MM.1S (cell line): Measurements from ENCODE around the gene TTC28.

Experiments used
- DNase-seq: peaks from one replicate; pipeline ENCODE4 v3.0.0-alpha.2; 2015
- H2AFZ ChIP-seq: fragments of 300-600 bp; sonication (generic); 2 replicates; pipeline ENCODE4 v1.6.0; 2016; ENCODE audit warnings: antibody characterized with exemption, low read length
- H3F3A ChIP-seq: fragments of 300-600 bp; sonication (generic); 2 replicates; pipeline ENCODE4 v1.6.1; 2016; ENCODE audit warnings: mild to moderate bottlenecking, antibody characterized with exemption, low read length, moderate library complexity, mixed read lengths; ENCODE audit not compliant: insufficient read depth
- H3K27ac ChIP-seq: fragments of 300-600 bp; sonication (generic); 2 replicates; pipeline ENCODE4 v1.5.1; 2016; ENCODE audit warnings: mild to moderate bottlenecking, low read length
- H3K27me3 ChIP-seq: fragments of 300-600 bp; sonication (generic); replicated peaks from 2 replicates; pipeline ENCODE4 v1.6.0; 2016; ENCODE audit warnings: low read length; ENCODE audit not compliant: insufficient read depth
- H3K36me3 ChIP-seq: fragments of 300-600 bp; sonication (generic); replicated peaks from 2 replicates; pipeline ENCODE4 v1.6.1; 2016; ENCODE audit warnings: mild to moderate bottlenecking, low read length, mixed read lengths; ENCODE audit not compliant: insufficient read depth
- H3K4me1 ChIP-seq: fragments of 300-600 bp; sonication (generic); 2 replicates; pipeline ENCODE4 v1.6.1; 2016; ENCODE audit warnings: low read length, mixed read lengths
- H3K4me2 ChIP-seq: fragments of 300-600 bp; sonication (generic); 2 replicates; pipeline ENCODE4 v1.6.0; 2016; ENCODE audit warnings: low read depth, low read length
- H3K4me3 ChIP-seq: fragments of 300-600 bp; sonication (generic); 2 replicates; pipeline ENCODE4 v1.5.1; 2016; ENCODE audit warnings: low read length, mixed read lengths
- H3K79me2 ChIP-seq: fragments of 300-600 bp; sonication (generic); 2 replicates; pipeline ENCODE4 v1.6.1; 2016; ENCODE audit warnings: mixed run types, low read length, mixed read lengths
- H3K9ac ChIP-seq: fragments of 300-600 bp; sonication (generic); 2 replicates; pipeline ENCODE4 v1.6.1; 2016; ENCODE audit warnings: low read length, mixed read lengths
- H3K9me2 ChIP-seq: fragments of 300-600 bp; sonication (generic); replicated peaks from 2 replicates; pipeline ENCODE4 v1.6.1; 2016; ENCODE audit warnings: mild to moderate bottlenecking, low read length, mixed read lengths; ENCODE audit not compliant: insufficient read depth
- H3K9me3 ChIP-seq: fragments of 300-600 bp; sonication (generic); replicated peaks from 2 replicates; pipeline ENCODE4 v1.6.1; 2016; ENCODE audit warnings: mild to moderate bottlenecking, low read length, mixed read lengths; ENCODE audit not compliant: insufficient read depth
- H4K20me1 ChIP-seq: fragments of 300-600 bp; sonication (generic); 2 replicates; pipeline ENCODE4 v1.6.1; 2016; ENCODE audit warnings: mild to moderate bottlenecking, low read length, moderate library complexity, mixed read lengths; ENCODE audit not compliant: insufficient read depth
- EZH2 ChIP-seq: fragments of 300-600 bp; sonication (generic); optimal IDR thresholded peaks from 2 replicates; pipeline ENCODE3; 2017; ENCODE audit warnings: low read depth, mild to moderate bottlenecking, antibody characterized with exemption, low read length, mixed read lengths
- EZH2phosphoT487 ChIP-seq: fragments of 300-600 bp; sonication (generic); IDR thresholded peaks from 2 replicates; pipeline ENCODE4 v1.6.1; 2018; ENCODE audit warnings: antibody characterized with exemption, low read length
- TF ChIP-seq, protein P1 (sequence below): fragments of 300-600 bp; sonication (generic); IDR thresholded peaks from 2 replicates; pipeline ENCODE4 v1.5.1; 2016; ENCODE audit warnings: antibody characterized with exemption, low read length, mixed read lengths

TTC28 gene

DNA sequence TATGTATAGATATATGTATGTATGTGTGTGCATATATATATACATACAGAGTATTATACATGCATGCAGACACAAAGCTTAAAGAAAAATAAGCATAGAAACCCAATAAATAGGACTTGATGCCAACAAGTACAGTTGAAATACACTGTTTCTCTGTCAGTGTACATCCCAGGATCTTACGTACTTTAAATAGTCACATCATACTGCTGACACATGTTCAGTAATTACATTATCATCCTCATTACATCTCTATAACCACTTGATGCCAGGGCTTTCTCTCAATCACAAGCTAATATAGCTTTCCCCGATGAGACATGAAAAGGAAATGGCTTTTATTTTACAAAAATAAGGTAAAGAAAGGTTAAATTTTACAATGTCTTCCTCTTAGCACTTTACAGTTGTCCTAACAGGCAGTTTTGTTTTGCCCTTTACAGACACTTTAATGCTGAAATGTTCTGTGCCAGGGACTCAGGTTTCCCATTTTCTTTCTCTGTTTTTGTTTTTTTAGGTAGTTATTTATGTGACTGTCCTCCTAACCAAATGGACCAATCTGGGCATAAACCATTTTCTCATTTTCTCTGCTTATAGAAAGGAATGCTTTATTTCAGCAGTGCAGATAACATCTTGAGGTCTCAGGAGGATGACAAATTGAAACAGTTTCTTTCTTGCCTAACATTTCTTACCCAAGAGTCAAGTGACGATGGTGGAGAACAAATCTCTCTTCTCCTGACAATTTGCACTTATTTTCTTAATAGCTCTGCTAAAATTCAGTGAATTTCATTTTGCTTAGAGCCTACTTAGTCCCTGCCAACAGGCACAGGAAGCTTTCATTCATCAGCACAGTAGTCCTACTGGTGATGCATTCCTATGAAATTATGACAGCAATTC is 350.2 kb downstream of the TTC28 start:
- H4K20me1 ChIP-seq = no peaks in the 10 kb centered on the region
- H3K36me3 ChIP-seq = no peaks in the 10 kb centered on the region
- H3K27ac ChIP-seq = no peak overlapping the region
- H3K27me3 ChIP-seq = no peaks in the 10 kb centered on the region
- H3K4me3 ChIP-seq = no peak overlapping the region
- H3F3A ChIP-seq = no peaks in the 10 kb centered on the region
- no peaks in the 10 kb centered on the region for H3K9me3 ChIP-seq
- no peaks in the 10 kb centered on the region for H3K4me1 ChIP-seq
- H3K9me2 ChIP-seq = no peaks in the 10 kb centered on the region
- no peaks in the 10 kb centered on the region for H3K79me2 ChIP-seq
- no peak overlapping the region for H3K9ac ChIP-seq
- H3K4me2 ChIP-seq = no peak overlapping the region
- no peak for DNase-seq
- TF ChIP-seq, protein P1, sequence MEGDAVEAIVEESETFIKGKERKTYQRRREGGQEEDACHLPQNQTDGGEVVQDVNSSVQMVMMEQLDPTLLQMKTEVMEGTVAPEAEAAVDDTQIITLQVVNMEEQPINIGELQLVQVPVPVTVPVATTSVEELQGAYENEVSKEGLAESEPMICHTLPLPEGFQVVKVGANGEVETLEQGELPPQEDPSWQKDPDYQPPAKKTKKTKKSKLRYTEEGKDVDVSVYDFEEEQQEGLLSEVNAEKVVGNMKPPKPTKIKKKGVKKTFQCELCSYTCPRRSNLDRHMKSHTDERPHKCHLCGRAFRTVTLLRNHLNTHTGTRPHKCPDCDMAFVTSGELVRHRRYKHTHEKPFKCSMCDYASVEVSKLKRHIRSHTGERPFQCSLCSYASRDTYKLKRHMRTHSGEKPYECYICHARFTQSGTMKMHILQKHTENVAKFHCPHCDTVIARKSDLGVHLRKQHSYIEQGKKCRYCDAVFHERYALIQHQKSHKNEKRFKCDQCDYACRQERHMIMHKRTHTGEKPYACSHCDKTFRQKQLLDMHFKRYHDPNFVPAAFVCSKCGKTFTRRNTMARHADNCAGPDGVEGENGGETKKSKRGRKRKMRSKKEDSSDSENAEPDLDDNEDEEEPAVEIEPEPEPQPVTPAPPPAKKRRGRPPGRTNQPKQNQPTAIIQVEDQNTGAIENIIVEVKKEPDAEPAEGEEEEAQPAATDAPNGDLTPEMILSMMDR = no peak
- TF ChIP-seq EZH2phosphoT487 = no peak
- TF ChIP-seq EZH2 = no peak
- H2AFZ ChIP-seq = no peak overlapping the region

DNA sequence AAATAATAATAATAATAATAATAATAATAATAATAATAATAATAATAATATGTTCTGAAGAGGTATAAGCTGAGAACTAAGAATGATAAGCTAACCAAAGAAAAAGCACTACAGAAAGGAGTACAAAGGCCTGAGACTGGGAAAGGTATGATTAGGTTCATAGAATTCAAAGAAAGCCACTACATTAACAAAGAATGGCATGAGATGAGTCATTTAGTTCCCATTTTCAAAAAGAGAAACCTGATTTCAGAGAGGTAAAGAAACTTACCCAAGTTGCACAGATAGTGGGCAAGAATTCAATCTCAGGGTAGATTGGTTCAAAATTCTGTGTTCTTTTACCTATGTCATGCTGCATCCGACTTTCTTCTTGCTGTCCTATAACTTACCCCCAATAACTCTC is 350.9 kb downstream of the TTC28 start:
- H2AFZ ChIP-seq = no peak overlapping the region
- H3F3A ChIP-seq = no peaks in the 10 kb centered on the region
- H3K27me3 ChIP-seq = no peaks in the 10 kb centered on the region
- no peaks in the 10 kb centered on the region for H3K9me3 ChIP-seq
- no peaks in the 10 kb centered on the region for H3K36me3 ChIP-seq
- no peak overlapping the region for H3K4me3 ChIP-seq
- H3K9me2 ChIP-seq = no peaks in the 10 kb centered on the region
- TF ChIP-seq EZH2 (no peak), EZH2phosphoT487 (no peak)
- TF ChIP-seq, protein P1 = no peak
- no peak overlapping the region for H3K9ac ChIP-seq
- no peak overlapping the region for H3K4me2 ChIP-seq
- H3K4me1 ChIP-seq = no peaks in the 10 kb centered on the region
- no peak overlapping the region for H3K27ac ChIP-seq
- H3K79me2 ChIP-seq = no peaks in the 10 kb centered on the region
- no peaks in the 10 kb centered on the region for H4K20me1 ChIP-seq
- DNase-seq = no peak

DNA sequence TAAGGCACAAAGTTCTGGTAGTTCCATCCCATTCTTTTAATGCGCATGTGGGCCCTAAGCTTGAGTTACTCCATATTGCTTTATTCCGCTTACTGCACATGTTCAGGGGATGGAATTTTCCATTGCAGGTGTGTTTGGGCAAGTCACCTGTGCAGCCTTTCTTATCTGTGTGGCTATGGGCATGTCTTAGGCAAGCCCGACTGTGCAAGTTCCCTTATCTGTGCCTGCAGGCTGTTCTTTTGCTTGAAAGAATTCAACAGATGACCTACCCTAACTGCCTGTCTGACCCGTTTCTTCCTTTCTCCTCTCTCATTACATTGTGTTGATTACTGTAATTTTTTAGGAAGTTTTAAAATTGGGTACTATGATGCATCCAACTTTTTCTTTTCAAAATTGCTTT is 363.6 kb downstream of the TTC28 start:
- H3K27me3 ChIP-seq = no peaks in the 10 kb centered on the region
- H3K79me2 ChIP-seq = no peaks in the 10 kb centered on the region
- H3K4me1 ChIP-seq = no peaks in the 10 kb centered on the region
- no peak overlapping the region for H3K9ac ChIP-seq
- no peak overlapping the region for H3K4me2 ChIP-seq
- no peak overlapping the region for H2AFZ ChIP-seq
- no peaks in the 10 kb centered on the region for H3K9me2 ChIP-seq
- no peak overlapping the region for H3K27ac ChIP-seq
- TF ChIP-seq EZH2 (no peak), EZH2phosphoT487 (no peak)
- TF ChIP-seq, protein P1 = no peak
- no peaks in the 10 kb centered on the region for H3K36me3 ChIP-seq
- DNase-seq = no peak
- H3K9me3 ChIP-seq = no peaks in the 10 kb centered on the region
- H3F3A ChIP-seq = no peaks in the 10 kb centered on the region
- H4K20me1 ChIP-seq = no peaks in the 10 kb centered on the region
- no peak overlapping the region for H3K4me3 ChIP-seq
